ENCODE measurements around the gene M1AP.

DNA sequence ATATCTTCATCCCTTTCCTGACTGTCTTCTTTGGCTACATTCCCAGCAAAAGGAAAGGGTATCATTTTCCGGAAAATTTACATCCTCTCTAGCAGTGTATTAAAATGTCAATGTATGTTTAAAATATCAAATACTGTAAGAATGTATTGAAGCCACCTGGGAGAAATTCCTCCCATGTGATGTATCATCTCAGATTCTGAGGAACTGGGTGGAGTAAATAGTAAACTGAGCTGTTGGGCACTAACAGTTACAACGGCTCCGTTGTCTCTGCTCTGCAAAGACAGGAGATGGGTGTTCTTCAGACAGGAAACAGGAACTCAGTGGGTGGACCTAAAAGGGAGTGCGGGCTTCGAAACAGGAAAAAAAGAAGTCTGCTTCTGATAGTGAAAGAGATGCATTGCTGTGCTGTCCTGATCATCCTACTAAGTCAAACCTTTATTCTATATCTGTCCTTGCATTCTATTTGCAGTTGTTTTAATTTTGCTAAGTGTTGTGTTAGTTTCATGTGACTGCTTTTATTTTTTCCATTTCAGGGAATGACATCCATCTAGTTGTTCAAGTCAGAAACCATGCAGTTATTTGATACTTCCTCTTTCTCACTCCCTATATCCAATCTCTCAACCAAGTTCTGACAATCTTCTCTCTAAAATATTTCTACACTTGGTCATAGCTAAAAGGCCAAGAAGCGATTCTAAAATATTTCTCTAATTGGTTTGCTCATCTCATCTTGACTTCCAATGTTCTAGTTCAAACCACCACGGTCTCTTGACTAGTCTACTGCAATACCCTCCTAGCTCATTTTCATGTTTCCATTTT is 74.2 kb downstream of the M1AP start:
- TF ChIP-seq, protein P1, sequence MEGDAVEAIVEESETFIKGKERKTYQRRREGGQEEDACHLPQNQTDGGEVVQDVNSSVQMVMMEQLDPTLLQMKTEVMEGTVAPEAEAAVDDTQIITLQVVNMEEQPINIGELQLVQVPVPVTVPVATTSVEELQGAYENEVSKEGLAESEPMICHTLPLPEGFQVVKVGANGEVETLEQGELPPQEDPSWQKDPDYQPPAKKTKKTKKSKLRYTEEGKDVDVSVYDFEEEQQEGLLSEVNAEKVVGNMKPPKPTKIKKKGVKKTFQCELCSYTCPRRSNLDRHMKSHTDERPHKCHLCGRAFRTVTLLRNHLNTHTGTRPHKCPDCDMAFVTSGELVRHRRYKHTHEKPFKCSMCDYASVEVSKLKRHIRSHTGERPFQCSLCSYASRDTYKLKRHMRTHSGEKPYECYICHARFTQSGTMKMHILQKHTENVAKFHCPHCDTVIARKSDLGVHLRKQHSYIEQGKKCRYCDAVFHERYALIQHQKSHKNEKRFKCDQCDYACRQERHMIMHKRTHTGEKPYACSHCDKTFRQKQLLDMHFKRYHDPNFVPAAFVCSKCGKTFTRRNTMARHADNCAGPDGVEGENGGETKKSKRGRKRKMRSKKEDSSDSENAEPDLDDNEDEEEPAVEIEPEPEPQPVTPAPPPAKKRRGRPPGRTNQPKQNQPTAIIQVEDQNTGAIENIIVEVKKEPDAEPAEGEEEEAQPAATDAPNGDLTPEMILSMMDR (IDR thresholded peaks at IDR 0.05; ENCODE audit: low read depth, low read length, poor library complexity, severe bottlenecking): no peak
- TF ChIP-seq EZH2phosphoT487 (IDR thresholded peaks at IDR 0.05; ENCODE audit: borderline replicate concordance, low read length): no peak
